SKM-1 treated with dmso at 0.1 percent for 144 hours (cell line): ENCODE results near the gene RFX2.
"Not testable (repeated sequence)": the region's sequence is repeated elsewhere in the genome, so short reads cannot be mapped to it uniquely, and the experiment has no call there.

Experiments
- DNase-seq: peaks from one replicate; lab custom pipeline; 2025; ENCODE audit not compliant: unreplicated experiment; lab: John Stamatoyannopoulos, UW

The RFX2 gene

GRCh38 chr19:5974721-5975387 lies 135.4 kb downstream of the RFX2 start:
- DNase-seq: no peak

GRCh38 chr19:5973867-5974635 lies 136.2 kb downstream of the RFX2 start:
- DNase-seq: no peak

- no peak for DNase-seq
Observed at GRCh38 chr19:5973376-5973775, 136.9 kb downstream of the RFX2 start.

- DNase-seq: no peak
Observed at GRCh38 chr19:5972355-5972731, 138.0 kb downstream of the RFX2 start.

GRCh38 chr19:5971714-5972354 lies 138.5 kb downstream of the RFX2 start:
- DNase-seq: no peak

GRCh38 chr19:5969476-5969875 lies 140.8 kb downstream of the RFX2 start:
- DNase-seq: no peak

- no peak for DNase-seq
Observed at GRCh38 chr19:5968431-5969373, 141.6 kb downstream of the RFX2 start.

GRCh38 chr19:5967994-5968430 lies 142.3 kb downstream of the RFX2 start:
- DNase-seq: peak; percentile 27

- DNase-seq: no peak
Observed at GRCh38 chr19:5967571-5967970, 142.7 kb downstream of the RFX2 start.

GRCh38 chr19:5966941-5967340 lies 143.4 kb downstream of the RFX2 start:
- no peak for DNase-seq

- no peak for DNase-seq
Observed at GRCh38 chr19:5966215-5966614, 144.1 kb downstream of the RFX2 start.

- no peak for DNase-seq
Observed at GRCh38 chr19:5964816-5965565, 145.3 kb downstream of the RFX2 start.

GRCh38 chr19:5963855-5964254 lies 146.4 kb downstream of the RFX2 start:
- no peak for DNase-seq

GRCh38 chr19:5963259-5963658 lies 147.0 kb downstream of the RFX2 start:
- DNase-seq: not testable (repeated sequence)

GRCh38 chr19:5961969-5962945 lies 148.0 kb downstream of the RFX2 start:
- no peak for DNase-seq

- not testable (repeated sequence) for DNase-seq
Observed at GRCh38 chr19:5961641-5961968, 148.7 kb downstream of the RFX2 start.

- DNase-seq: no peak
Observed at GRCh38 chr19:5960005-5961001, 150.0 kb downstream of the RFX2 start.
